Upper lobe of left lung (tissue), 6 donors: ENCODE measurements around the gene MRPL38. TPM values are rescaled to one million over a fixed set of nuclear protein-coding genes. Genes with fewer than 3 reads are reported as not detected.

Experiments
- ATAC-seq, 2 donors: fragments of 200-7000 bp; cut with Tn5 transposase; one replicate each; pipeline ENCODE4 v1.9.1; 2022; ENCODE audit warnings: mild to moderate bottlenecking in 2 of 2, moderate library complexity in 2 of 2; ENCODE audit not compliant: low FRiP score in 2 of 2
- DNase-seq, 2 donors: peaks; one replicate each; pipeline ENCODE4 v3.0.0-alpha.2; 2019 to 2020
- H3K27ac ChIP-seq, 4 donors: fragments of 200-600 bp; sonication (generic); one replicate each; pipeline ENCODE4 v1.5.1; 2016 to 2019
- H3K27me3 ChIP-seq, 4 donors: fragments of 200-600 bp; sonication (generic); one replicate each; pipeline ENCODE4 v1.5.1; 2017 to 2019
- H3K36me3 ChIP-seq, 4 donors: fragments of 200-600 bp; sonication (generic); one replicate each; pipeline ENCODE4 v1.5.1; 2016 to 2019
- H3K4me1 ChIP-seq, 4 donors: fragments of 200-600 bp; sonication (generic); one replicate each; pipeline ENCODE4 v1.5.1; 2018 to 2019
- H3K4me3 ChIP-seq, 4 donors: fragments of 200-600 bp; sonication (generic); one replicate each; pipeline ENCODE4 v1.5.1; 2017 to 2019; ENCODE audit warnings: mild to moderate bottlenecking in 2 of 4, moderate library complexity in 1 of 4
- H3K9me3 ChIP-seq, 4 donors: fragments of 200-600 bp; sonication (generic); one replicate each; pipeline ENCODE4 v1.5.1; 2018 to 2019
- CTCF ChIP-seq, 6 experiments: fragments of 450-650 bp in 4 of 6; fragments of 200-600 bp in 2 of 6; sonication (generic) in 2 of 6; IDR thresholded peaks; one replicate each; pipeline ENCODE4 v1.5.1; 2016 to 2019; ENCODE audit warnings: antibody characterized with exemption in 6 of 6
- EP300 ChIP-seq, 4 donors: sonication (generic); formaldehyde crosslinking; IDR thresholded peaks; one replicate each; pipeline ENCODE4 v1.5.1; 2017; ENCODE audit warnings: antibody characterized with exemption in 4 of 4, control low read depth in 2 of 4
- POLR2A ChIP-seq, 4 donors: fragments of 450-650 bp; IDR thresholded peaks; one replicate each; pipeline ENCODE4 v1.5.1; 2016 to 2017; ENCODE audit warnings: antibody characterized with exemption in 4 of 4, mild to moderate bottlenecking in 2 of 4
- POLR2AphosphoS5 ChIP-seq, 2 donors: sonication (generic); formaldehyde crosslinking; IDR thresholded peaks; one replicate each; pipeline ENCODE4 v1.5.1; 2017; ENCODE audit warnings: antibody characterized with exemption in 2 of 2
- WGBS, 2 donors: methylation state at CpG; one replicate each; pipeline ENCODE4 v1.1.5; 2017 to 2018; 5-methylcytosine and 5-hydroxymethylcytosine counted together
- total RNA-seq, 6 donors: library from RNA; depleted of rRNA in 4 of 6; stranded (reverse); fragments of >200 nt in 4 of 6; gene quantifications; one replicate each; pipeline versions ENCODE4 v1.1.0 to v1.2.1, GENCODE V29; 2016 to 2021
- donor health status: DM: no; HTN: no; CAD: no; lungs with moderate emphysema.
- donor health status: DM: no; HTN: yes; CAD: no; lungs with severe emphysema.

MRPL38 gene
- total RNA-seq, 6 donors from 2014 or later, result 35.4 to 115 (median 77.0) TPM

GRCh38 chr17:75915268-75915667 is 10.6 kb upstream of the MRPL38 start:
- no peak for DNase-seq
- Histone ChIP-seq H3K4me1 (peaks cover 4 to 8% (median 7%) of the 10 kb centered on the region in 4 donors), H3K4me3 (no peak overlapping the region), H3K27ac (no peak overlapping the region), H3K27me3 (no peaks in the 10 kb centered on the region), H3K36me3 (peaks cover 0 to 21% (median 9%) of the 10 kb centered on the region in 4 donors), H3K9me3 (no peaks in the 10 kb centered on the region)
- 91 to 98% methylated on average over 3 to 8 of the region's 8 CpGs for whole genome bisulfite sequencing, 2 donors
- ATAC-seq, result no peak
- no peak for TF ChIP-seq EP300 (IDR thresholded peaks at IDR 0.05)
- TF ChIP-seq CTCF (IDR thresholded peaks at IDR 0.05), result no peak
- TF ChIP-seq POLR2A (IDR thresholded peaks at IDR 0.05), result no peak

GRCh38 chr17:75914643-75915267 is 10.1 kb upstream of the MRPL38 start:
- no peak for ATAC-seq
- Histone ChIP-seq H3K27me3 (no peaks in the 10 kb centered on the region), H3K36me3 (peaks cover 0 to 21% (median 7%) of the 10 kb centered on the region in 4 donors), H3K27ac (no peak overlapping the region), H3K4me1 (peaks cover 7 to 14% (median 11%) of the 10 kb centered on the region in 4 donors), H3K4me3 (no peak overlapping the region), H3K9me3 (no peaks in the 10 kb centered on the region)
- WGBS, 2 donors, result 95 to 96% methylated on average over 28 to 30 of the region's 34 CpGs
- no peak for TF ChIP-seq EP300 (IDR thresholded peaks at IDR 0.05)
- TF ChIP-seq CTCF (IDR thresholded peaks at IDR 0.05), result no peak
- TF ChIP-seq POLR2A (IDR thresholded peaks at IDR 0.05), result no peak
- TF ChIP-seq POLR2AphosphoS5 (IDR thresholded peaks at IDR 0.05), result no peak
- no peak for DNase-seq

GRCh38 chr17:75913537-75914210 is 9.0 kb upstream of the MRPL38 start:
- 96 to 98% methylated on average over 25 to 29 of the region's 32 CpGs for WGBS, 2 donors

DNA sequence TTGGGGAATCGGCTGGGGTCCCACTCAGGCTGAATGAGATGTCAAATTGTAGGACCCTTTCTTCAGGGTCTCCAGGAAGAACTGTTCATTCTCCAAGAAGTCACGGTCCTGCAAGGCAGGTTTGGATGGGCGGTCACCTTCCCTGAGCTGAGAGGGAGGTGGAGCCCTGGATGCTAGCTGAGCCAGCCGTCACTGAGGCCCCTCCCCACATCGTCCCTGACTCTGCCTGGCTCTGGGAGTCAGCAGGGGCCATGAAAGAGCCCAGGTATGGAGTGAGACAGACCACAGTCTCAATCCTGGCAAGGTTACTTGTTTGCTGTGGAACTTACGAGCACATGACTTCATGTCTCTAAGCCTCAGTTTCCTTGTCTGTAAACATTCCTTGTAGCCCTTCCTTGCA is 6.0 kb upstream of the MRPL38 start:
- 57 to 70% methylated on average over 6 of the region's 6 CpGs for WGBS, 2 donors
- peaks cover 0 to 17% (median 5%) of the 10 kb centered on the region in 4 donors for H3K36me3 ChIP-seq
- no peak overlapping the region for H3K4me3 ChIP-seq
- TF ChIP-seq CTCF (IDR thresholded peaks at IDR 0.05) (no peak), POLR2AphosphoS5 (IDR thresholded peaks at IDR 0.05) (no peak), POLR2A (IDR thresholded peaks at IDR 0.05) (no peak), EP300 (IDR thresholded peaks at IDR 0.05) (no peak)
- H3K27ac ChIP-seq, result peak overlapping the region in 2 of 4 donors; percentile 32 to 73
- no peaks in the 10 kb centered on the region for H3K27me3 ChIP-seq
- ATAC-seq, result peak in 1 of 2 donors; percentile 31
- H3K4me1 ChIP-seq, result peaks cover 9 to 36% (median 24%) of the 10 kb centered on the region in 4 donors
- no peaks in the 10 kb centered on the region for H3K9me3 ChIP-seq
- DNase-seq, result peak in 1 of 2 donors; percentile 51

More at GRCh38 chr17:75913537-75914210, 9.0 kb upstream of the MRPL38 start:
- H3K4me1 ChIP-seq, result peaks cover 9 to 24% (median 16%) of the 10 kb centered on the region in 4 donors
- ATAC-seq (no peak), DNase-seq (no peak)
- peaks cover 0 to 21% (median 5%) of the 10 kb centered on the region in 4 donors for H3K36me3 ChIP-seq
- no peak for TF ChIP-seq EP300 (IDR thresholded peaks at IDR 0.05)
- TF ChIP-seq POLR2AphosphoS5 (IDR thresholded peaks at IDR 0.05), result no peak
- TF ChIP-seq POLR2A (IDR thresholded peaks at IDR 0.05), result no peak
- TF ChIP-seq CTCF (IDR thresholded peaks at IDR 0.05), result no peak
- H3K9me3 ChIP-seq, result no peaks in the 10 kb centered on the region
- H3K27ac ChIP-seq, result no peak overlapping the region
- H3K27me3 ChIP-seq, result no peaks in the 10 kb centered on the region
- no peak overlapping the region for H3K4me3 ChIP-seq
